ENCODE data around the gene FANCG.

FANCG gene

GRCh38 chr9:35056571-35057270 lies 23.0 kb downstream of the FANCG start:
- Histone ChIP-seq H3K27ac (ENCODE audit: low read depth, low read length) (no peak overlapping the region), H3K36me3 (ENCODE audit: control insufficient read depth, insufficient read depth, low read length) (peaks cover 75% of the 10 kb centered on the region), H3K27me3 (ENCODE audit: control insufficient read depth, insufficient read depth, low read length) (no peaks in the 10 kb centered on the region), H3K9ac (ENCODE audit: low read depth, low read length) (no peak overlapping the region), H3K4me1 (ENCODE audit: control insufficient read depth, insufficient read depth, low read length) (no peaks in the 10 kb centered on the region), H3K4me3 (ENCODE audit: low read depth, low read length) (no peak overlapping the region), H3K9me3 (ENCODE audit: control insufficient read depth, insufficient read depth, low read length) (no peaks in the 10 kb centered on the region)

GRCh38 chr9:35054871-35055644 lies 24.7 kb downstream of the FANCG start:
- Histone ChIP-seq H3K9me3 (ENCODE audit: control insufficient read depth, insufficient read depth, low read length) (no peaks in the 10 kb centered on the region), H3K36me3 (ENCODE audit: control insufficient read depth, insufficient read depth, low read length) (peaks cover 69% of the 10 kb centered on the region)

GRCh38 chr9:35054185-35054835 lies 25.4 kb downstream of the FANCG start:
- H3K27me3 ChIP-seq (ENCODE audit: control insufficient read depth, insufficient read depth, low read length): no peaks in the 10 kb centered on the region
- H3K27ac ChIP-seq (ENCODE audit: low read depth, low read length): no peak overlapping the region
- H3K9ac ChIP-seq (ENCODE audit: low read depth, low read length): no peak overlapping the region
- H3K4me1 ChIP-seq (ENCODE audit: control insufficient read depth, insufficient read depth, low read length): no peaks in the 10 kb centered on the region
- H3K36me3 ChIP-seq (ENCODE audit: control insufficient read depth, insufficient read depth, low read length): peaks cover 63% of the 10 kb centered on the region
- H3K9me3 ChIP-seq (ENCODE audit: control insufficient read depth, insufficient read depth, low read length): no peaks in the 10 kb centered on the region
- no peak overlapping the region for H3K4me3 ChIP-seq (ENCODE audit: low read depth, low read length)

More at GRCh38 chr9:35054871-35055644, 24.7 kb downstream of the FANCG start:
- H3K27me3 ChIP-seq (ENCODE audit: control insufficient read depth, insufficient read depth, low read length): no peaks in the 10 kb centered on the region
- no peak overlapping the region for H3K9ac ChIP-seq (ENCODE audit: low read depth, low read length)
- no peaks in the 10 kb centered on the region for H3K4me1 ChIP-seq (ENCODE audit: control insufficient read depth, insufficient read depth, low read length)
- no peak overlapping the region for H3K4me3 ChIP-seq (ENCODE audit: low read depth, low read length)
- H3K27ac ChIP-seq (ENCODE audit: low read depth, low read length): no peak overlapping the region

- Histone ChIP-seq H3K27me3 (ENCODE audit: control insufficient read depth, insufficient read depth, low read length) (no peaks in the 10 kb centered on the region), H3K27ac (ENCODE audit: low read depth, low read length) (no peak overlapping the region), H3K9ac (ENCODE audit: low read depth, low read length) (no peak overlapping the region), H3K4me3 (ENCODE audit: low read depth, low read length) (no peak overlapping the region), H3K36me3 (ENCODE audit: control insufficient read depth, insufficient read depth, low read length) (peaks cover 37% of the 10 kb centered on the region), H3K4me1 (ENCODE audit: control insufficient read depth, insufficient read depth, low read length) (no peaks in the 10 kb centered on the region), H3K9me3 (ENCODE audit: control insufficient read depth, insufficient read depth, low read length) (no peaks in the 10 kb centered on the region)
Observed at GRCh38 chr9:35051069-35051967, 28.4 kb downstream of the FANCG start.

GRCh38 chr9:35048511-35048910 lies 31.2 kb downstream of the FANCG start:
- H3K9me3 ChIP-seq (ENCODE audit: control insufficient read depth, insufficient read depth, low read length): no peaks in the 10 kb centered on the region
- no peak overlapping the region for H3K4me3 ChIP-seq (ENCODE audit: low read depth, low read length)
- H3K4me1 ChIP-seq (ENCODE audit: control insufficient read depth, insufficient read depth, low read length): peaks cover 9% of the 10 kb centered on the region; the same call in 1 of the 2 replicates
- no peak overlapping the region for H3K9ac ChIP-seq (ENCODE audit: low read depth, low read length)
- H3K27me3 ChIP-seq (ENCODE audit: control insufficient read depth, insufficient read depth, low read length): no peaks in the 10 kb centered on the region
- no peak overlapping the region for H3K27ac ChIP-seq (ENCODE audit: low read depth, low read length)
- H3K36me3 ChIP-seq (ENCODE audit: control insufficient read depth, insufficient read depth, low read length): peaks cover 20% of the 10 kb centered on the region

- Histone ChIP-seq H3K27ac (ENCODE audit: low read depth, low read length) (peak overlapping the region; percentile 54), H3K27me3 (ENCODE audit: control insufficient read depth, insufficient read depth, low read length) (no peaks in the 10 kb centered on the region), H3K36me3 (ENCODE audit: control insufficient read depth, insufficient read depth, low read length) (peaks cover 8% of the 10 kb centered on the region), H3K9ac (ENCODE audit: low read depth, low read length) (no peak overlapping the region), H3K9me3 (ENCODE audit: control insufficient read depth, insufficient read depth, low read length) (no peaks in the 10 kb centered on the region), H3K4me3 (ENCODE audit: low read depth, low read length) (no peak overlapping the region), H3K4me1 (ENCODE audit: control insufficient read depth, insufficient read depth, low read length) (peaks cover 9% of the 10 kb centered on the region; the same call in 1 of the 2 replicates)
Observed at GRCh38 chr9:35044071-35044470, 35.7 kb downstream of the FANCG start.

- no peaks in the 10 kb centered on the region for H3K27me3 ChIP-seq (ENCODE audit: control insufficient read depth, insufficient read depth, low read length)
- no peak overlapping the region for H3K4me3 ChIP-seq (ENCODE audit: low read depth, low read length)
- no peaks in the 10 kb centered on the region for H3K9me3 ChIP-seq (ENCODE audit: control insufficient read depth, insufficient read depth, low read length)
- H3K9ac ChIP-seq (ENCODE audit: low read depth, low read length): no peak overlapping the region
- H3K27ac ChIP-seq (ENCODE audit: low read depth, low read length): no peak overlapping the region
- H3K4me1 ChIP-seq (ENCODE audit: control insufficient read depth, insufficient read depth, low read length): peaks cover 9% of the 10 kb centered on the region; the same call in 1 of the 2 replicates
- H3K36me3 ChIP-seq (ENCODE audit: control insufficient read depth, insufficient read depth, low read length): peaks cover 7% of the 10 kb centered on the region; the same call in 1 of the 2 replicates
Observed at GRCh38 chr9:35042891-35043545, 36.7 kb downstream of the FANCG start.

GRCh38 chr9:35042081-35042604 lies 37.6 kb downstream of the FANCG start:
- Histone ChIP-seq H3K4me3 (ENCODE audit: low read depth, low read length) (no peak overlapping the region), H3K27me3 (ENCODE audit: control insufficient read depth, insufficient read depth, low read length) (no peaks in the 10 kb centered on the region), H3K36me3 (ENCODE audit: control insufficient read depth, insufficient read depth, low read length) (peaks cover 7% of the 10 kb centered on the region; the same call in 1 of the 2 replicates), H3K4me1 (ENCODE audit: control insufficient read depth, insufficient read depth, low read length) (peaks cover 9% of the 10 kb centered on the region; the same call in 1 of the 2 replicates), H3K9me3 (ENCODE audit: control insufficient read depth, insufficient read depth, low read length) (no peaks in the 10 kb centered on the region), H3K27ac (ENCODE audit: low read depth, low read length) (no peak overlapping the region), H3K9ac (ENCODE audit: low read depth, low read length) (no peak overlapping the region)

GRCh38 chr9:35035851-35036701 lies 43.7 kb downstream of the FANCG start:
- Histone ChIP-seq H3K9ac (ENCODE audit: low read depth, low read length) (no peak overlapping the region), H3K27ac (ENCODE audit: low read depth, low read length) (no peak overlapping the region), H3K4me3 (ENCODE audit: low read depth, low read length) (no peak overlapping the region), H3K9me3 (ENCODE audit: control insufficient read depth, insufficient read depth, low read length) (no peaks in the 10 kb centered on the region), H3K27me3 (ENCODE audit: control insufficient read depth, insufficient read depth, low read length) (no peaks in the 10 kb centered on the region), H3K36me3 (ENCODE audit: control insufficient read depth, insufficient read depth, low read length) (no peaks in the 10 kb centered on the region), H3K4me1 (ENCODE audit: control insufficient read depth, insufficient read depth, low read length) (no peaks in the 10 kb centered on the region)
